Stimulated activated CD4-positive, alpha-beta T cell treated with anti-CD3 and anti-CD28 coated beads, Interleukin-1b, Interleukin-23, amount 100 ng/mL, for 48 hours (primary cell): Measurements from ENCODE around the gene POLR2J.
"Not testable (repeated sequence)": the region's sequence is repeated elsewhere in the genome, so short reads cannot be mapped to it uniquely, and the experiment has no call there.

Experiments used
- DNase-seq: peaks from one replicate; pipeline ENCODE4 v3.0.0-alpha.2; 2020

Gene POLR2J

GRCh38 chr7:102494473-102495149 is 15.9 kb upstream of the POLR2J start:
- not testable (repeated sequence) for DNase-seq

- not testable (repeated sequence) for DNase-seq
These were observed 15.3 kb upstream of the POLR2J start for GRCh38 chr7:102494026-102494425.

DNA sequence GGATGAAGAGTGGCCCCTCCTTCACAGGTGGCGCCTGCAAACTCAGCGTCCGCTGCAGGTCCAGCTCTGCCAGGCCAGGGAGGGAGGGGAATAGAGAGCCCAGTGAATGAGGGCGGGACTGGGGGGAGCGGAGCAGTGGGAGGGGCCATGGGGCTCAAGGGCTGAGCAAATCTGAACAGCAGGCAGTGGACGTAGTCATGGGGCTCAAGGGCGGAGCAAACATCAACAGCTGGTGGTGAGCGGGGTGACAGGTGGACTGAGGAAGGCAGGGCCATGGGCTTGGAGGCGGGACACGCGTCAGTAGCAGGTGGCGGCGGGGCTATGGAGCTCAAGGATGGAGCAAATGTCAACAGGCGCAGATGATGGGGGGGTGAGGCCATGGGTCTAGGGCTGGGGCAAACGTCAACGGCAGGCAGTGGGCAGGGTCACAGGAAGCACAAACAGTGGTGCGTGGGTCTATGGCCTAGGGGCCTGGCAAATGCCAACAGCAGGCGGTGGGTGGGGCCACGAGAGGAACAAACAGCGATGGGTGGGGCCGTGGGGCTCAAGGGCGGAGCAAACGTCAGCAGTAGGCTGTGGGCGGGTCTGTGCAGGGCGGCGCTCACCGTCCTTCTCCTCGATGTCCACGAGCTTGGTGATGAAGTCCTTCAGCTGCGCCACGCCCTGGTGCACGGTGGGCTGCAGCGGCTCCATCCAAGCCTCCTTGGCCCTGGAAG is 14.7 kb upstream of the POLR2J start:
- DNase-seq = not testable (repeated sequence)

- peak; percentile 80 for DNase-seq
These were observed 11.9 kb upstream of the POLR2J start for GRCh38 chr7:102490529-102491075.

DNA sequence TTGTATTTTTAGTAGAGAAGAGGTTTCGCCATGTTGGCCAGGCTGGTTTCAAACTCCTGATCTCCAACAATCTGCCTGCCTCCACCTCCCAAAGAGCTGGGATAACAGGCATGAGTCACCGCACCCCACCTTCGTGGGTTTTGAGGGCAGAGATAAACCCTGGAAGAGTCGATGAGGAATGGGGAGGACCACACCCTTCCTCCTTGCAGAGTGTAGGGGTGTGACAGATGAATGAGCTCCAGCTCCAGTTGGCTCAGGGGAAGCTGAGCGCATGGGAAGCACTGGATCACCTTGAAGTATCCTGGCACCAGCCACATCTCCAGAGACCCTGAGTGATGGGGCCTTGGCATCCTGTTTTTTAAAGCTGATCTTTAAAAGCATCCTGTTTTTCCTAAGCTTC is 5.6 kb upstream of the POLR2J start:
- not testable (repeated sequence) for DNase-seq

GRCh38 chr7:102481962-102482361 is 3.2 kb upstream of the POLR2J start:
- not testable (repeated sequence) for DNase-seq

- not testable (repeated sequence) for DNase-seq
These were observed 1.4 kb upstream of the POLR2J start for GRCh38 chr7:102479982-102480637.

GRCh38 chr7:102479209-102479584 is 475 bp upstream of the POLR2J start:
- not testable (repeated sequence) for DNase-seq

DNA sequence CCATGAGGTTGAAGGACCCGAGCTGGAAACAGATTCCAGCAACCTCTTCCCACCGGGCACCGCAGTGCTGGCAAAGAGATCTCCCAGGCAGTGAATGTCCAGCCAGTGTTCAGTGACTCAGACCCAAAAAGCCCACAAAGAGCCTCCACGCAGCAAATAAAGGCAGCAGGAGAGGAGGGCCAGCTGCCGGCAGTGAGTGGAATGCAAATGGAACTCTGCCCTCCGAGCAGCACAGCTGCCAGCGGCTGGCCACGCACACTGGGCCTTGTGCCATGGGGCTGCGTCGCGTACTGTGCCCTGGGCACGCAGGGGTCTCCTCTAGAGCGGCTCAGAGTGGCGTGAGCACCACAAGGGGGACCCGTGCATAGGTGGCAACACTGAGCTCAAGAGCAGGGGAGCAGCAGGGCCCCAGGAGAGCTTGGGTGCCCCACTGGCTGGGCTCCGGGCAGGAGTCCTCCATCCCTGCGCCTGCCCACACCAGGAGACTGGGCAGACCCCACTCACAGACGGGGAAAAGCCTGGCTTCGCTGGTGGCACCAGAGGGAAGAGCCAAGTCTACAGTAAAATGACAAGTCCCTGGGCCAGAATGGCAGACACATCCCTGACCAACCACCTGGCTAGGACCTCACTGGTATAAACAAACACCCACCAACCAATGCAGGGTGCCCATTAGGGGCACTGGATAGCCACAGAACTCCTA is 3.8 kb downstream of the POLR2J start:
- not testable (repeated sequence) for DNase-seq

GRCh38 chr7:102474116-102474515 is 4.6 kb downstream of the POLR2J start:
- DNase-seq = not testable (repeated sequence)

- no peak for DNase-seq
These were observed 5.3 kb downstream of the POLR2J start for GRCh38 chr7:102473271-102473991.

DNA sequence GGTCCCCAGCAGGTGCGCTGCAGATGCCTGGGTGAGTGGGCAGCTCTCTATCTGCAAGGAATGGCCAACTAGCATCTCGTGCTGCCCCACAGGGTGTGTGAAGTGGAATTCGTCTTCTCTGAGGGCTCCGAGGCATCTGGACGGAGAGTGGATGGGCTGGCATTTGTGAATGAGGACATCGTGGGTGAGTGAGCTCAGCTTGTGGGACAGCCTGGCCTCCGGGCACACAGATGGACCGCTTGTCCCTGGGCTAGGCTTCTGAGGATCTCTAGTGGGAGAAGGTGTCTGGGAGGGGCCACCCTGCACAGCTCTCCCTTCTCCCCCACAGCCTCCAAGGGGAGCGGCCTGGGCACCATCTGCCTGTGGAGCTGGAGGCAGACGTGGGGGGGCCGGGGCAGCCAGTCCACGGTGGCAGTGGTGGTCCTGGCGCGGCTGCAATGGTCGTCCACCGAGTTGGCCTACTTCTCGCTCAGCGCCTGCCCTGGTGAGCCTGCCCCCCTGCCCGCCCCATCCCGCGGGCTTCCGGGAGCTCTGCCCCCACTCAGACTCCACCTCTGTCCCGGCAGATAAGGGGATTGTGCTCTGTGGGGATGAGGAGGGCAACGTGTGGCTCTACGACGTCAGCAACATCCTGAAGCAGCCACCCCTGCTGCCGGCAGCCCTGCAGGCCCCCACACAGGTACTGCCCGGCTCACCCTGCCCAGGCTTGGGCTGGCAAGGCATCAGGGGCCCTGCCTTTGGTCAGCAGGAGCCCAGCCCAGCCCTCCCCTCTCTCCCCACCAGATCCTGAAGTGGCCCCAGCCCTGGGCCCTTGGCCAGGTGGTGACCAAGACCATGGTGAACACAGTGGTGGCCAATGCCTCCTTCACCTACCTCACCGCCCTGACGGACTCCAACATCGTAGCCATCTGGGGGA is 6.3 kb downstream of the POLR2J start:
- DNase-seq = no peak

GRCh38 chr7:102471791-102472125 is 7.0 kb downstream of the POLR2J start:
- DNase-seq = no peak

- no peak for DNase-seq
These were observed 8.5 kb downstream of the POLR2J start for GRCh38 chr7:102469972-102470825.

DNA sequence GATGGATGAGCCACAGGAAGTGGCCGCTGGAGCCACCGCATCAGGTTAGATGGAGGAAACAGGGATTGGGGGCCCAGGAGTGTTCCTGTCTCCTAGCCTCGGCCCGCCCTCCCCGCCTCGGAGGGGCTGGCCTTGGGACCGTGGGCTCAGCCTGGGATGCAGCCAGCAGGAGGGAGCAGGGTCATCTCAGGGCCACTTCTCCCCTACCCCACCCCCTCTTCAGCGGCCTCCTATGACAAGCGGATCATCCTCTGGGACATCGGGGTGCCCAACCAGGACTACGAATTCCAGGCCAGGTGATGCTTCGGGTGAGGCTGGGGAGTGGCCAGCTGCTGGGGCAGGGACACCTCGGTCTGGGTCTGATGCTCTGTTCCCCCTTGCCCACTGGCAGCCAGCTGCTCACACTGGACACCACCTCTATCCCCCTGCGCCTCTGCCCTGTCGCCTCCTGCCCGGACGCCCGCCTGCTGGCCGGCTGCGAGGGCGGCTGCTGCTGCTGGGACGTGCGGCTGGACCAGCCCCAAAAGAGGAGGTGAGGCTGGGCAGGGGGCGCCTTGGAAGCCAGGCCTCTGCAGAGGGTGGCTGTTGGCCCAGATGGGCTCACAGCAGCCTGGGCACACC is 9.3 kb downstream of the POLR2J start:
- DNase-seq = no peak

DNA sequence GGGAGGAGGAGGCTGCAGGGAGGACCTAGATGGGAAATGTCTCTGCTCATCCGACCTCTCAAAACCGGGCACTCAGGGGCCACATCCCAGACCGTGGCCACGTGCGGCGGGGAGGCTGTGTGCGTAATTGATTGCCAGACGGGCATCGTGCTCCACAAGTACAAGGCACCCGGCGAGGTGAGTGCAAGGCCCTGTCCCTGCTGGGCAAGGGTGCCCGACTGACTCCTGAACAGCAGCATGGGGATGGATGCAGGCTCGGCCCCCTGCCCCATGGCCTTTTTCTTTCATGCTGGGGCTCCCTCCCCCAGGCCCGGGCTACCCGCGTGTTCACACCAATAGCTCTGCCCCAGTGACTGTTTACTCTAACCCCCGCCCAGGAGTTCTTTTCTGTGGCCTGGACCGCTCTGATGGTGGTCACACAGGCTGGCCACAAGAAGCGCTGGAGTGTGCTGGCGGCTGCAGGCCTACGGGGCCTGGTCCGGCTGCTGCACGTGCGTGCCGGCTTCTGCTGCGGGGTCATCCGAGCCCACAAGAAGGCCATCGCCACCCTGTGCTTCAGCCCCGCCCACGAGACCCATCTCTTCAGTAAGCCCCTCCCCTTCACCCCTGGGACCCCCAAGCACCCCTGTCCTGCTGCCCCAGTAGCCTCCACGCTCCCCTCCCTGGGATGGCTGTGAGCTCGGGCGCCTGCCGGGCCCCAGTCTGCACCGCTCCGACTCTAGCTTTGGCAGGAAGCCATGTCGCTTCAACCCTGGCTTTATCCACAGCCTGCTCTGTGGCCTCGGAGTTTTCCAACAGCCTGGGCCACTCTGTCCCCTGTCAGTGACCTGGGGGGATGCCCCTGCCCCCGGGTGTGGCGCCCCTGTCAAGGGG is 10.0 kb downstream of the POLR2J start:
- no peak for DNase-seq

DNA sequence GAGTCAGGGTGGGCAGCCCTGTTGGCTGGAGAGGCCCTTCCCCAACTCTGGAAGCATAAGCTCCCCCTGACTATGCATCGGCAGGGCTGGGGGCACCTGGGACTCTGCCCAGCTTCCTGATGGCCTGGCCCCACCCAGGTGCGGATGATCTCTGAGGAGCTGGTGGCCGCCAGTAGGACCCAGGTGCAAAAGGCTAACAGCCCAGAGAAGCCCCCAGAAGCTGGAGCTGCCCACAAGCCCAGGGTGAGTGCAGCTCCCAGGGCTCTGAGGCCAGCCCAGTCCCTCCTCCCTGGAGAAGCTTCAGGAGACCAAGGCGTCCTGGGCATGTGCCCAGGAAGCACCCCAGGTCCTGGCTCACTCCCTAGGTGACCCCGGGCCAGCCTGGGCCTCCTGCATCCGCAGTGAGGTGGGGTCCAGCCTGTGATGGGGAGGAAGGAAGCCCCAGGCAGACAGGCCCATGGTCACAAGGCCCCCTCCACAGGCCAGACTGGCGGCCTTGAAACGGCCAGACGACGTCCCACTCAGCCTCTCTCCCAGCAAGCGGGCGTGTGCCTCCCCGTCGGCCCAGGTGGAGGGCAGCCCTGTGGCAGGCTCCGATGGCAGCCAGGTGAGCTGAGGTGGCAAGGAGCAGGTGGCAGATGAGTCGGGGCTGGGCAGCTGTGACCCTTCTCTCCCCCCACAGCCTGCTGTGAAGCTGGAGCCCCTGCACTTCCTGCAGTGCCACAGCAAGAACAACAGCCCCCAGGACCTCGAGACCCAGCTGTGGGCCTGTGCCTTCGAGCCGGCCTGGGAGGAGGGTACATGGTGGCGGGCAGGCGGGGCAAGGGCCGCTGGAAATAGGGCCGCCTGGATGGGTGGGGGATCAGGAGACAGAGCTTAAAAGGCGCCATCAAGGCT is 10.9 kb downstream of the POLR2J start:
- no peak for DNase-seq

DNA sequence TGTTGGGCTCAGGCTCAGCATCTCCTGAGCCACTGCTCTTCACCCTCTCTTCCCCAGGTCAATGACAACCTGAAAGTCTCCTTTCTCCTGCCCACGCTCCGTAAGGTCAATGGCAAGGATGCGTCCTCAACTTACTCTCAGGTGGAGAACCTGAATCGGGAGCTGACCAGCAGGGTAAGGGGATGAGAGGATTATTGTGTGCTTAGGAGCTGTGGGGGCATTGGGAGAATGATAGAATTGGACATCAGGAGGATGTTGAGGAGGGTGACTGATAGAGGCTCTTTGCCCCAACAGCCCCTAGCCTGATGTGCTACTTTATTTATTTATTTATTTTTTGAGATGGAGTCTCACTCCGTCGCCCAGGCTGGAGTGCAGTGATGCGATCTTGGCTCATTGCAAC is 12.6 kb downstream of the POLR2J start:
- DNase-seq = no peak
